ENCODE results near the gene TAL2. TPM values are rescaled to one million over a fixed set of nuclear protein-coding genes. Genes with fewer than 3 reads are reported as not detected.

TAL2 gene
- total and polyA plus RNA-seq, 9 of the 15 experiments (the other 6 are each of a cell fraction or from before 2014, with no cell fraction given): 0.21 to 3.7 (median 1.1) TPM; not detected in 1

DNA sequence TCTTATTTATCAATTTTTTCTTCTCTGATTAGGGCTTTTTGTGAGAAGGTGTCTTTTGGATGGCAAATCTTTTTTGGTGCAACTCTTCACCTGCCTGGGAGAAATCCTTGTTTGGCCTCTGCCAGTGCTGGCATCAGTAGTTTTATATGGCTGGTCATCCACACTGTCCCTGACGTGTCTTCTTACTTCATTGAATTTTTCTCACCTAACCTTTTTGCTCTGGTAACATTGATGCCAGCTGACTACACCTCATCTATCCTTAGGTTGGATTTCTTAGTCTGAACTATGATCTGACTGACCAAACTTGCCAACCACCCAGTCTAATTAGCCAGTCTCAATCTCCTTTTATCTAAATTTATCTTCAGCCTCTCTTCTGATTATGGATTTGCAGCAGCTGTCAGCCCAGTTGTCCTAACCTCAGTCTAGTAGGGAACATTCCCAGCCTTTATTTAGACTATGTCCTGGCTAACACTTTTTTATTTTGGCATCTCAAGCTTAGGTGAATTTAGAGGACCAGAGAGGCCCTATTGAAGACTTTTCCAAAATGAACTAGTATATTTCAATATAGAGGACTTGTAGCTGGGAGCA, 21.5 kb downstream of the TAL2 start:
- FAIRE-seq: no peak
- DNase-seq (ENCODE audit: extremely low read depth in 1 of 4, low spot score in 3 of 4): no peak
- Histone ChIP-seq H3K27me3 (ENCODE audit: control insufficient read depth in 2 of 2, insufficient read depth in 2 of 2, low read length in 2 of 2) (no peaks in the 10 kb centered on the region), H3K9me3 (replicated peaks; ENCODE audit: control insufficient read depth, insufficient read depth, low read depth, low read length) (no peaks in the 10 kb centered on the region), H3K4me3 (no peak overlapping the region), H3K4me1 (replicated peaks in 1 of 2; ENCODE audit: control insufficient read depth in 2 of 2, insufficient read depth in 2 of 2, low read length in 2 of 2) (peaks cover 0 to 17% of the 10 kb centered on the region in 2 experiments; a peak in 2 of 5 replicates), H3K36me3 (ENCODE audit: control insufficient read depth, insufficient read depth, low read length) (no peaks in the 10 kb centered on the region), H3K9ac (ENCODE audit: insufficient read depth in 1 of 2, low read depth in 2 of 2, low read length in 2 of 2) (no peak overlapping the region), H3K79me2 (ENCODE audit: control insufficient read depth, insufficient read depth, low read length) (no peaks in the 10 kb centered on the region), H2AFZ (ENCODE audit: low read depth, low read length) (no peak overlapping the region), H3K4me2 (ENCODE audit: insufficient read depth, low read length) (no peak overlapping the region), H3K9me1 (ENCODE audit: control insufficient read depth, insufficient read depth, low read length) (no peaks in the 10 kb centered on the region), H4K20me1 (replicated peaks; ENCODE audit: control insufficient read depth, insufficient read depth, low read length) (no peaks in the 10 kb centered on the region), H3K27ac (ENCODE audit: extremely low read depth, low read depth, low read length) (no peak overlapping the region)
- no peak for ATAC-seq
- in situ Hi-C loops (cut with MboI) (no loop called here), intact Hi-C loops (cut with micrococcal nuclease) (no loop called here)
- CTCF ChIA-PET (ENCODE audit: low intra/inter-chr PET ratio): no interaction called here
- TF ChIP-seq POLR2H (tag; IDR thresholded peaks at IDR 0.05; ENCODE audit: low read depth) (no peak), TARDBP (IDR thresholded peaks at IDR 0.05) (no peak), MIER1 (IDR thresholded peaks at IDR 0.05; ENCODE audit: low read depth) (no peak), FOXA1 (IDR thresholded peaks at IDR 0.05; ENCODE audit: borderline replicate concordance) (no peak), PHF8 (IDR thresholded peaks at IDR 0.05; ENCODE audit: borderline replicate concordance, low read length) (no peak), ZNF3 (CRISPR knock-in tag; IDR thresholded peaks at IDR 0.05) (no peak), HMGN3 (IDR thresholded peaks at IDR 0.05; ENCODE audit: borderline replicate concordance, extremely low read depth, insufficient read length, low read depth, low read length) (no peak), SETDB1 (IDR thresholded peaks at IDR 0.05; ENCODE audit: low read length) (no peak), ARHGAP35 (IDR thresholded peaks at IDR 0.05; ENCODE audit: partially characterized antibody) (no peak), ZNF354B (CRISPR knock-in tag; IDR thresholded peaks at IDR 0.05) (no peak)
- POLR2A ChIA-PET: interaction anchor here (0.6 to 1.9 kb wide), 2 partner anchors 10 to 720 kb away, joined by 3 to 4 read pairs; partner anchors contain the start of gene TMEM38B
- WGBS (ENCODE audit: insufficient coverage, low coverage, missing lambda C conversion rate): 65% methylated on average over 1 of the region's 1 CpG
- no TSS peak for BruUV-seq (replicated peaks)

All from K562 (cell line).